Kidney epithelial cell (primary cell): ENCODE measurements around the gene ITK. TPM values are rescaled to one million over a fixed set of nuclear protein-coding genes. Genes with fewer than 3 reads are reported as not detected.

Experiments
- DNase-seq: peaks from one replicate; pipeline ENCODE4 v3.0.0-alpha.2; 2010; ENCODE audit warnings: low read depth
- H3K27me3 ChIP-seq: 2 replicates; pipeline ENCODE4 v1.6.0; 2011; ENCODE audit warnings: low read length; ENCODE audit not compliant: control insufficient read depth, insufficient read depth
- H3K36me3 ChIP-seq: 2 replicates; pipeline ENCODE4 v1.5.1; 2011; ENCODE audit warnings: low read length; ENCODE audit not compliant: control insufficient read depth, insufficient read depth
- H3K4me3 ChIP-seq: 2 replicates; pipeline ENCODE4 v1.5.1; 2011; ENCODE audit warnings: low read depth, mild to moderate bottlenecking, control low read depth, low read length
- total RNA-seq: library from RNA; depleted of rRNA; stranded (reverse); fragments of >200 nt; gene quantifications from 2 replicates; pipeline ENCODE4 v1.2.3, GENCODE V29; 2015
- TF ChIP-seq, protein P1 (sequence below): IDR thresholded peaks from 2 replicates; pipeline ENCODE4 v1.5.1; 2011; ENCODE audit warnings: mild to moderate bottlenecking, moderate library complexity, low read length, control low read depth, inconsistent platforms; ENCODE audit not compliant: insufficient read depth, poor library complexity, severe bottlenecking

ITK gene
- total RNA-seq, 1 donor from 2014 or later = not detected

- no peaks in the 10 kb centered on the region for H3K36me3 ChIP-seq
- H3K4me3 ChIP-seq = no peak overlapping the region
- TF ChIP-seq, protein P1, sequence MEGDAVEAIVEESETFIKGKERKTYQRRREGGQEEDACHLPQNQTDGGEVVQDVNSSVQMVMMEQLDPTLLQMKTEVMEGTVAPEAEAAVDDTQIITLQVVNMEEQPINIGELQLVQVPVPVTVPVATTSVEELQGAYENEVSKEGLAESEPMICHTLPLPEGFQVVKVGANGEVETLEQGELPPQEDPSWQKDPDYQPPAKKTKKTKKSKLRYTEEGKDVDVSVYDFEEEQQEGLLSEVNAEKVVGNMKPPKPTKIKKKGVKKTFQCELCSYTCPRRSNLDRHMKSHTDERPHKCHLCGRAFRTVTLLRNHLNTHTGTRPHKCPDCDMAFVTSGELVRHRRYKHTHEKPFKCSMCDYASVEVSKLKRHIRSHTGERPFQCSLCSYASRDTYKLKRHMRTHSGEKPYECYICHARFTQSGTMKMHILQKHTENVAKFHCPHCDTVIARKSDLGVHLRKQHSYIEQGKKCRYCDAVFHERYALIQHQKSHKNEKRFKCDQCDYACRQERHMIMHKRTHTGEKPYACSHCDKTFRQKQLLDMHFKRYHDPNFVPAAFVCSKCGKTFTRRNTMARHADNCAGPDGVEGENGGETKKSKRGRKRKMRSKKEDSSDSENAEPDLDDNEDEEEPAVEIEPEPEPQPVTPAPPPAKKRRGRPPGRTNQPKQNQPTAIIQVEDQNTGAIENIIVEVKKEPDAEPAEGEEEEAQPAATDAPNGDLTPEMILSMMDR = no peak
- DNase-seq = no peak
- H3K27me3 ChIP-seq = no peaks in the 10 kb centered on the region
These were observed 5.8 kb downstream of the ITK start for GRCh38 chr5:157186309-157187045.

DNA sequence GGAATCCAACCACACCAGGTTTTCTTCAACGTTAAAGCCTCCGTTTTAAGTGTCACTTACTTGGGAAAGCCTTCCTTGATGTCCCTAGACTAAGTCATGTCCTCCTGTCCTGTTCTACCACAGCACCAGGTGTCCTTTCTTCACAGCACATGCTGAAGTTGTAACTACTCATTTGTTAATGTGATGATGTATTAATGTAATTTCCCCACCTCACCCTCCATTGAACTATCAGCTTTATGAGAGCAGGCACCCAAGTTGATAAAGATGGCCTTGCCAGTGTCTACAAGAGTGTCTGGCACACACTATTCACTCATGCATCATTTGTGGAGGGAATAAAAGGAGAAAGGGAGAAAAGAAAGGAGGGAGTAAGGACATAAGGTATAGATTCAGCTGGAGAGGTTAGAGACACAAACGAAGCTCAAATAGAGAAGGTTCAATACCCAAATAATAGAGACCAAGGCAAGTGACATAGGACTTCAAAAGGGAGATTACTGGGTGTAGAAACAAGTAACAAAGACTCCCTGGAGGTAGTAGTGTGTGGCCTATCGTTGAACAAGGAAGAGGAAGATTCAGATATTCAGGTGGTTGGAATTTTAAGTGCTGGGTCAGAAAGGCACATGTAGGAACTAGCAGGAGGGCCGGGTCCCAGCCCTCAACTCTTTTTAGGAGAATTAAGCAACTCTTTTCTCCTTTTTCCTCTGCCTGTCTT is 6.6 kb downstream of the ITK start:
- DNase-seq = no peak
- TF ChIP-seq, protein P1 = no peak
- no peak overlapping the region for H3K4me3 ChIP-seq
- no peaks in the 10 kb centered on the region for H3K36me3 ChIP-seq
- H3K27me3 ChIP-seq = no peaks in the 10 kb centered on the region

GRCh38 chr5:157188270-157188669 is 7.6 kb downstream of the ITK start:
- H3K27me3 ChIP-seq = no peaks in the 10 kb centered on the region
- H3K36me3 ChIP-seq = no peaks in the 10 kb centered on the region
- H3K4me3 ChIP-seq = no peak overlapping the region
- no peak for DNase-seq
- TF ChIP-seq, protein P1 = no peak

DNA sequence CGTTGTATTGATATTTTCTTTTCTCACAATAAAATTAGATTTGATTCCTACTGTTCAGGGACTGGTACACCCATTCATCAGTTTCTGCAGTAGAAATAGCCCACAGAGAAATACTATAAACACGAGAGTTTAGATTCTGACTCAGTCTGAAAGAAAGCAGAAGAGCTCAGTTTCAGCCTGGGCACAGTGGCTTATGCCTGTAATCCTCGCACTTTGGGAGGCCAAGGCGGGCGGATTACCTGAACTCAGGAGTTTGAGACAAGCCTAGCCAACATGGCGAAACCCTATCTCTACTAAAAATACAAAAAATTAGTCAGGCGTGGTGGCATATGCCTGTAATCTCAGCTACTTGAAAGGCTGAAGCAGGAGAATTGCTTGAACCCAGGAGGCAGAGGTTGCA is 8.6 kb downstream of the ITK start:
- Histone ChIP-seq H3K4me3 (no peak overlapping the region), H3K36me3 (no peaks in the 10 kb centered on the region), H3K27me3 (no peaks in the 10 kb centered on the region)
- DNase-seq = no peak
- TF ChIP-seq, protein P1 = no peak

- no peak for DNase-seq
- TF ChIP-seq, protein P1 = no peak
- H3K4me3 ChIP-seq = no peak overlapping the region
- H3K27me3 ChIP-seq = no peaks in the 10 kb centered on the region
- no peaks in the 10 kb centered on the region for H3K36me3 ChIP-seq
These were observed 13.2 kb downstream of the ITK start for GRCh38 chr5:157193699-157194424.
